ENCODE results near the gene PDE3A.

The PDE3A gene

GRCh38 chr12:20567413-20567812 lies 199.1 kb downstream of the PDE3A start:
- Histone ChIP-seq H3K9me3 (replicated peaks; ENCODE audit: insufficient read depth, low read length) (no peaks in the 10 kb centered on the region), H2AFZ (ENCODE audit: low read length) (no peak overlapping the region), H3K79me2 (ENCODE audit: low read length) (no peaks in the 10 kb centered on the region), H3K4me3 (ENCODE audit: low read length) (no peak overlapping the region), H3F3A (ENCODE audit: insufficient read depth, low read length) (no peaks in the 10 kb centered on the region), H3K36me3 (replicated peaks; ENCODE audit: insufficient read depth, low read length) (no peaks in the 10 kb centered on the region), H3K9me2 (replicated peaks; ENCODE audit: insufficient read depth, low read length) (no peaks in the 10 kb centered on the region), H3K9ac (ENCODE audit: low read length) (no peak overlapping the region), H3K4me2 (ENCODE audit: low read depth, low read length) (no peak overlapping the region), H3K4me1 (ENCODE audit: low read length) (no peaks in the 10 kb centered on the region), H3K27ac (ENCODE audit: low read length) (no peak overlapping the region), H4K20me1 (ENCODE audit: insufficient read depth, low read length) (no peaks in the 10 kb centered on the region), H3K27me3 (replicated peaks; ENCODE audit: insufficient read depth, low read length) (no peaks in the 10 kb centered on the region)
- no peak for DNase-seq
- TF ChIP-seq CTCF (IDR thresholded peaks at IDR 0.05; ENCODE audit: low read length) (no peak), EZH2phosphoT487 (IDR thresholded peaks at IDR 0.05; ENCODE audit: low read length) (no peak), EZH2 (optimal IDR thresholded peaks at IDR 0.05; ENCODE audit: low read depth, low read length) (no peak)

DNA sequence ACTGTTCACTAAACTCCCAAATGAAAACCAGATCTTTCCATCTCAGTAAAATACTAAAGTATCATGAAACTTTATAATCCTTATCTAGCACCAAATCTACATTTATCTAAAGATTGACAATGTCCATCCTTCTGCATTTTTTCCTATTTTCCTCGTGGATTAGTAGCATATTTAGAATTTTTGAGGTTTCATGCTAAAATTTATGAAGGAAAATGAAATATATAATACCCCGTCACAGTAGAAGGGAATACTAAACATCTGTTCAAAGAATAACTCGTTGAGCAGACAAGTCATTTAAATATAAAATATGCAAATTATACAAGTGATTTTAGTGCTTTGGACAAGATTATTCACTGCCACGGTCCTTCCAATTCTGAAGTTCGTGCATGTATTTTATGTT lies 204.1 kb downstream of the PDE3A start:
- no peaks in the 10 kb centered on the region for H4K20me1 ChIP-seq (ENCODE audit: insufficient read depth, low read length)
- no peaks in the 10 kb centered on the region for H3K9me3 ChIP-seq (replicated peaks; ENCODE audit: insufficient read depth, low read length)
- no peaks in the 10 kb centered on the region for H3F3A ChIP-seq (ENCODE audit: insufficient read depth, low read length)
- no peak overlapping the region for H3K9ac ChIP-seq (ENCODE audit: low read length)
- H3K36me3 ChIP-seq (replicated peaks; ENCODE audit: insufficient read depth, low read length): no peaks in the 10 kb centered on the region
- H2AFZ ChIP-seq (ENCODE audit: low read length): no peak overlapping the region
- no peaks in the 10 kb centered on the region for H3K9me2 ChIP-seq (replicated peaks; ENCODE audit: insufficient read depth, low read length)
- H3K27ac ChIP-seq (ENCODE audit: low read length): no peak overlapping the region
- no peak overlapping the region for H3K4me2 ChIP-seq (ENCODE audit: low read depth, low read length)
- H3K27me3 ChIP-seq (replicated peaks; ENCODE audit: insufficient read depth, low read length): no peaks in the 10 kb centered on the region
- no peaks in the 10 kb centered on the region for H3K79me2 ChIP-seq (ENCODE audit: low read length)
- TF ChIP-seq CTCF (IDR thresholded peaks at IDR 0.05; ENCODE audit: low read length): no peak
- TF ChIP-seq EZH2 (optimal IDR thresholded peaks at IDR 0.05; ENCODE audit: low read depth, low read length): no peak
- TF ChIP-seq EZH2phosphoT487 (IDR thresholded peaks at IDR 0.05; ENCODE audit: low read length): no peak
- no peak for DNase-seq
- no peaks in the 10 kb centered on the region for H3K4me1 ChIP-seq (ENCODE audit: low read length)
- H3K4me3 ChIP-seq (ENCODE audit: low read length): no peak overlapping the region

DNA sequence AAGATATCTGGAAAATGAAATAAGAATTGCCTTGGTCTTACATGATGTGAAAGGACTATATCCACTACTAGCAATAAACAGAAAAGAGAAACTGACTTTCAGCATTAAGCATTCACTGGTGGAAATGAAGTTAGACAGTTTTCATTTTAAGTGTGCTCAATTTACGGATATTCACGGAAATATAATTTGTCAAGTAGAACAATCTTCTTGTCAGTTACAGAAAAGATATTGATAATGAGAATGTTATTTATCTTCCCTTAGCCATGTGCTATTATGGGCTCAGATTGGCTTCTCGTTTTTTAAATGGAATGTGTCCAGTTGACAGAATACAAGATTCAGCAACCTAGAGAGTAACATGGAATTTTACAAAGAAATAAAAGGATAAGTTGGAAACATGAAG lies 208.2 kb downstream of the PDE3A start:
- no peak for TF ChIP-seq CTCF (IDR thresholded peaks at IDR 0.05; ENCODE audit: low read length)
- no peak for TF ChIP-seq EZH2phosphoT487 (IDR thresholded peaks at IDR 0.05; ENCODE audit: low read length)
- TF ChIP-seq EZH2 (optimal IDR thresholded peaks at IDR 0.05; ENCODE audit: low read depth, low read length): no peak
- no peaks in the 10 kb centered on the region for H3K9me3 ChIP-seq (replicated peaks; ENCODE audit: insufficient read depth, low read length)

More for the DNA sequence above, 208.2 kb downstream of the PDE3A start:
- Histone ChIP-seq H3K27me3 (replicated peaks; ENCODE audit: insufficient read depth, low read length) (no peaks in the 10 kb centered on the region), H3K4me2 (ENCODE audit: low read depth, low read length) (no peak overlapping the region), H3K4me1 (ENCODE audit: low read length) (no peaks in the 10 kb centered on the region), H3K27ac (ENCODE audit: low read length) (no peak overlapping the region), H3F3A (ENCODE audit: insufficient read depth, low read length) (no peaks in the 10 kb centered on the region), H3K36me3 (replicated peaks; ENCODE audit: insufficient read depth, low read length) (no peaks in the 10 kb centered on the region), H3K9ac (ENCODE audit: low read length) (no peak overlapping the region), H3K9me2 (replicated peaks; ENCODE audit: insufficient read depth, low read length) (no peaks in the 10 kb centered on the region), H4K20me1 (ENCODE audit: insufficient read depth, low read length) (no peaks in the 10 kb centered on the region), H3K79me2 (ENCODE audit: low read length) (no peaks in the 10 kb centered on the region), H3K4me3 (ENCODE audit: low read length) (no peak overlapping the region), H2AFZ (ENCODE audit: low read length) (no peak overlapping the region)
- DNase-seq: no peak
